ENCODE results near the gene PURA.

GRCh38 chr5:140134277-140134935, 20.5 kb downstream of the PURA start:
- TF ChIP-seq POLR2AphosphoS5 (IDR thresholded peaks at IDR 0.05; ENCODE audit: low read depth, low read length) (no peak), POLR2A (IDR thresholded peaks at IDR 0.05; ENCODE audit: low read depth, low read length) (no peak), TAF1 (IDR thresholded peaks at IDR 0.05; ENCODE audit: borderline replicate concordance, low read depth, low read length) (no peak)

Data from GM12892 (cell line).